Vagina (tissue), 2 donors: ENCODE data around the gene HIPK2. TPM values are rescaled to one million over a fixed set of nuclear protein-coding genes. Genes with fewer than 3 reads are reported as not detected.

Experiments
- DNase-seq, 2 donors: peaks; one replicate each; pipeline ENCODE4 v3.0.0-alpha.2; 2017; ENCODE audit errors: extremely low spot score in 2 of 2
- H3K27ac ChIP-seq: fragments of 200-600 bp; sonication (generic); one replicate; pipeline ENCODE4 v1.5.1; 2019
- H3K27me3 ChIP-seq: fragments of 200-600 bp; sonication (generic); one replicate; pipeline ENCODE4 v1.5.1; 2019
- H3K36me3 ChIP-seq, 2 donors: fragments of 200-600 bp; sonication (generic); one replicate each; pipeline ENCODE4 v1.5.1; 2017 to 2019
- H3K4me1 ChIP-seq: fragments of 200-600 bp; sonication (generic); one replicate; pipeline ENCODE4 v1.5.1; 2019
- H3K4me3 ChIP-seq, 2 donors: fragments of 200-600 bp; sonication (generic); 1 replicate in 1 of 2; 2 replicates in 1 of 2; pipeline ENCODE4 v1.5.1; 2016 to 2019
- H3K9me3 ChIP-seq: fragments of 200-600 bp; sonication (generic); one replicate; pipeline ENCODE4 v1.5.1; 2019
- CTCF ChIP-seq, 3 experiments: fragments of 450-650 bp in 2 of 3; fragments of 200-600 bp in 1 of 3; sonication (generic) in 1 of 3; IDR thresholded peaks; one replicate each; pipeline ENCODE4 v1.5.1; 2017 to 2019; ENCODE audit warnings: antibody characterized with exemption in 3 of 3, mild to moderate bottlenecking in 2 of 3, moderate library complexity in 2 of 3
- POLR2A ChIP-seq, 2 donors: fragments of 450-650 bp; IDR thresholded peaks; one replicate each; pipeline ENCODE4 v1.6.1; 2017; ENCODE audit warnings: antibody characterized with exemption in 2 of 2, mild to moderate bottlenecking in 2 of 2, moderate library complexity in 2 of 2
- POLR2AphosphoS5 ChIP-seq, 2 donors: sonication (generic); formaldehyde crosslinking; IDR thresholded peaks; one replicate each; pipeline ENCODE4 v1.9.0; 2017; ENCODE audit warnings: antibody characterized with exemption in 2 of 2, mild to moderate bottlenecking in 2 of 2, low read depth in 1 of 2; ENCODE audit not compliant: insufficient read depth in 1 of 2
- intact Hi-C: fragments of 100-400 bp; cut with DNase I; formaldehyde crosslinking; loops from one replicate; pipeline ENCODE4 v1.15.1; 2023
- total RNA-seq: library from RNA; depleted of rRNA; stranded (reverse); fragments of >200 nt; gene quantifications from one replicate; pipeline ENCODE4 v1.2.3, GENCODE V29; 2016

The HIPK2 gene
- total RNA-seq, 1 donor from 2014 or later, result 21.9 TPM

GRCh38 chr7:139700505-139701235 is 77.1 kb downstream of the HIPK2 start:
- Histone ChIP-seq H3K27me3 (no peaks in the 10 kb centered on the region), H3K4me1 (peaks cover 15% of the 10 kb centered on the region), H3K27ac (no peak overlapping the region), H3K9me3 (no peaks in the 10 kb centered on the region), H3K4me3 (no peak overlapping the region), H3K36me3 (no peaks in the 10 kb centered on the region)
- TF ChIP-seq POLR2AphosphoS5 (IDR thresholded peaks at IDR 0.05; ENCODE audit: insufficient read depth in 1 of 2, low read depth in 1 of 2) (no peak), CTCF (IDR thresholded peaks at IDR 0.05) (no peak), POLR2A (IDR thresholded peaks at IDR 0.05) (no peak)
- no peak for DNase-seq
- intact Hi-C loops, result no loop called here

- no peak for TF ChIP-seq POLR2A (IDR thresholded peaks at IDR 0.05)
- Histone ChIP-seq H3K4me1 (peaks cover 15% of the 10 kb centered on the region), H3K4me3 (no peak overlapping the region), H3K27ac (no peak overlapping the region), H3K27me3 (no peaks in the 10 kb centered on the region), H3K36me3 (no peaks in the 10 kb centered on the region), H3K9me3 (no peaks in the 10 kb centered on the region)
- no peak for DNase-seq
- intact Hi-C loops, result no loop called here
Measured at GRCh38 chr7:139699640-139700504, 77.9 kb downstream of the HIPK2 start.

- H3K27me3 ChIP-seq, result no peaks in the 10 kb centered on the region
- H3K36me3 ChIP-seq, result no peaks in the 10 kb centered on the region
- TF ChIP-seq POLR2A (IDR thresholded peaks at IDR 0.05) (no peak), POLR2AphosphoS5 (IDR thresholded peaks at IDR 0.05; ENCODE audit: insufficient read depth in 1 of 2, low read depth in 1 of 2) (no peak), CTCF (IDR thresholded peaks at IDR 0.05) (no peak)
- H3K4me1 ChIP-seq, result peaks cover 15% of the 10 kb centered on the region
- H3K27ac ChIP-seq, result no peak overlapping the region
- intact Hi-C loops, result no loop called here
- H3K9me3 ChIP-seq, result no peaks in the 10 kb centered on the region
- no peak for DNase-seq
- H3K4me3 ChIP-seq, result no peak overlapping the region
Measured at GRCh38 chr7:139698844-139699243, 79.0 kb downstream of the HIPK2 start.

GRCh38 chr7:139698278-139698677 is 79.5 kb downstream of the HIPK2 start:
- Histone ChIP-seq H3K4me3 (no peak overlapping the region), H3K9me3 (no peaks in the 10 kb centered on the region), H3K4me1 (peaks cover 15% of the 10 kb centered on the region), H3K27ac (no peak overlapping the region), H3K36me3 (no peaks in the 10 kb centered on the region), H3K27me3 (no peaks in the 10 kb centered on the region)
- TF ChIP-seq POLR2A (IDR thresholded peaks at IDR 0.05) (no peak), POLR2AphosphoS5 (IDR thresholded peaks at IDR 0.05; ENCODE audit: insufficient read depth in 1 of 2, low read depth in 1 of 2) (no peak), CTCF (IDR thresholded peaks at IDR 0.05) (no peak)
- intact Hi-C loops, result no loop called here
- DNase-seq, result no peak

- H3K27ac ChIP-seq, result no peak overlapping the region
- intact Hi-C loops, result no loop called here
- H3K36me3 ChIP-seq, result no peaks in the 10 kb centered on the region
- H3K9me3 ChIP-seq, result no peaks in the 10 kb centered on the region
- H3K4me1 ChIP-seq, result peaks cover 5% of the 10 kb centered on the region
- DNase-seq, result no peak
- no peak overlapping the region for H3K4me3 ChIP-seq
- no peaks in the 10 kb centered on the region for H3K27me3 ChIP-seq
- TF ChIP-seq POLR2AphosphoS5 (IDR thresholded peaks at IDR 0.05; ENCODE audit: insufficient read depth in 1 of 2, low read depth in 1 of 2) (no peak), POLR2A (IDR thresholded peaks at IDR 0.05) (no peak), CTCF (IDR thresholded peaks at IDR 0.05) (no peak)
Measured at GRCh38 chr7:139697056-139697455, 80.7 kb downstream of the HIPK2 start.
